ENCODE data around the gene WFIKKN2.
"Not testable (repeated sequence)": the region's sequence is repeated elsewhere in the genome, so short reads cannot be mapped to it uniquely, and the experiment has no call there.

WFIKKN2 gene

GRCh38 chr17:50835301-50836234, at the start of gene WFIKKN2:
Gene WFIKKN2 (plus strand): TSS chr17:50835586. CDS start chr17:50835938, 352 bp downstream.
- no peak for DNase-seq

DNA sequence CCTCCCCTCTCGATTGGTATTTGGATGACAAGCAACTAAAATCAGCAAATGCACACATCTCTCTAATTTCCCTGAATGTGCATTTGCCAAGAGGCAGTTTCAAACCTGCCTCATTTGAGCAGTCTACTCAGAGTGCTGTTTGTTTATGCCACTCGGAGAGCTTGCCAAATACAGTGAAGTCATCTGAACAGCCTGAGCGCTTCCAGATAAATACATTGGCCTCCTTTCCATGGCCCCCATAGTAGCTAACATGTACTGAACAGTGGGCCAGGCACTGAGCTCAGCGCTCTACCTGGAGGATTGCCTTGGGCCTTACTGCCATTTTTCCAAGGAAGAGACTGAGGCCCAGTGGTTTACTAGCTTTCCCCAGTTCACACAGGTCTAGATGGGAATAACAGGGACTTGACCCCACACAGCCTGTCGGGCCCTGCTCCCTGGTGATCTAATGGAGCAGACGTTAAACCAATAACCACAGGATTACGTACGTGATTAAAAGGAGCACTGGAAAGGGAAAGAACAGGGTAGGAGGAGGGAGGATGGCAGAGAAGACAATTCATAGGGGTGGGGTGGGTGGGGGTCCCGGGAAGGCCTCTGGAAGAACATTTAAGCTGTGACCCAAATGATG, 49.3 kb upstream of the WFIKKN2 start:
- no peak for DNase-seq

- DNase-seq, result no peak
Observed at GRCh38 chr17:50787106-50787505, 48.3 kb upstream of the WFIKKN2 start.

DNA sequence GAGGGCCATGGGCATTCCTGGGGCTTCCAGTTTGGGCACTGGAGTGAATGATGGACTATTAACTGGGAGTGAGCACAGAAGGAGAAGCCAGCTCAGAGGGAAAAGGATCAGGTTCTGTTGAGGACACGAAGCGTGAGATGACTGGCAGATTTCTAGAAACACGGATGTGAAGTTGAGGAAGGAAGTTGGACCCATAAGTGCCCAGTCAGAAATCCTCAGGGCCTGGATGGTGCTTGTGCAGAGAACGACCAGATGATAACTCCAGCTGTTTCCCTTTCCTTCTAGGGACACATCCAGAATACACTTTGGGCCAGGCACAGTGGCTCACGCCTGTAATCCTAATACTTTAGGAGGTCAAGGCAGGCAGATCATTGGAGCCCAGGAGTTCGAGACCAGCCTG, 44.8 kb upstream of the WFIKKN2 start:
- DNase-seq, result no peak

DNA sequence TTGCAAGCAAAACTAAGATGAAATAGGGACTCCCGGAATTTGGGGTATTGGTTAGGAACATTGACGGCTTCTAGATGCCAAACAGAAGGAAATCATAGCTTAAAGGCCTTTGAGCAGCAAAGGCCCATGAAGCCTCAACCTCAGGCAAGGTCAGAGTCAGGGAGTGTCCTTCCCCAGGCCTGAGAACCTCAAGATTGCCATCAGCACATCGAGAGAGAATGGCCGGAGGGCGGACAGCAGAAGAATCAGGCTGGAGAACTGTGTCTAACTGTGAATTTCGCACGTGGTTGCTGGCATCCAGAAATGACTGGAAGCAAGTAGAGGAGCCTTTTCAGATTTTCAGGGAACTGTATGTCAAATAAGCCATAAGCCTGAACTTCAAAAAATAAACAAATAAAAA, 43.3 kb upstream of the WFIKKN2 start:
- DNase-seq, result no peak

DNA sequence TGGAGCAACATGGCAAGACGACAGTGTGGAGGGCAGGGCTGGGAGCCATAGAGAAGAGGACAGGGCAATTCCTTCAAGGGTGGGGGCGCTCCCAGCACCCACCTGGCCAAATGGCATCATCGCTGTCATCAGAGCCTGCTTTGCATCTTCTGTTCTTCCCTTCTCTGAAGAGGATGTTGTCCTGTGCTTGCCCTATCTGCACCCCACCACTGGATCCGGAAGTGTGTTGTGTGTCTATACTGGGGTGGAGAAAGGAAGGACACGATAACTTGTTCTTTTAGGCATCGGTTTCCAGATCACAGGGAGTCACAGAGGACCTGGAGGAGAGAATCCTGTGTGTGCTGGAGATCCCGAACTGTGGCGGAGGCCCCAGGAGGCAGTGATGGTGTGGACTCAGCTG, 42.4 kb upstream of the WFIKKN2 start:
- DNase-seq, result no peak

- DNase-seq, result no peak
Observed at GRCh38 chr17:50794361-50794760, 41.0 kb upstream of the WFIKKN2 start.

DNA sequence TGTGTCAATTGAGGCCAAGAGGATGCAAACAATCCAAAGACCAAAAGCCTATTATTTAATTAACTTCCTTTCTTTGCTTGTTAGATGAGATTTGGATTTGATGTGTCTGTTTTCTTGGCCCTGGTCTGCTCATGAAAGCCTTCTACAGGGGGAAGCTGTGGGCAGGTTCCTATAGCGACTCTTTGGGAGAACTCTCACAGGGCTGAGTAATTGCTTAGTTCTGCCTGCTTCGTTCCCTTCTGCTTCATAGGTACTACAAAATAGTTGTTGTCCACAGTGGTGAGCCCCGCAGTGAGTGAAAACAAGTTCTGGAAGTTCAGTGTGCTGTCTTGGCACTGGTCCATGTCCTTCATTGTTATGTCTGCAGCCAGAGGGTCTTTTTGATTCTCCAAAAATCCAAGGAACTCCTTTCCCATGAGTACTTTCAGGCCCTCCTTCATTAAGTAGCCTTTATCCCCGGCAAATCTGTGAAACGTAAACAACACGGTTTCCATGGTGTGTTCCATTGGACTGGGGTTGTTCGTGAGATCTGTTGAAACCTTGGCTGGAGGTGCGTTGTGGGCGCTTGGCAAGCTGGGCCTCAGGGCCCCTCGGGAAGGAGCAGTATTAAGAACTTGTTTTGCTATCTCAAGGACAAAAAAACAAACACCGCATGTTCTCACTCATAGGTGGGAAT, 38.1 kb upstream of the WFIKKN2 start:
- DNase-seq, result no peak

DNA sequence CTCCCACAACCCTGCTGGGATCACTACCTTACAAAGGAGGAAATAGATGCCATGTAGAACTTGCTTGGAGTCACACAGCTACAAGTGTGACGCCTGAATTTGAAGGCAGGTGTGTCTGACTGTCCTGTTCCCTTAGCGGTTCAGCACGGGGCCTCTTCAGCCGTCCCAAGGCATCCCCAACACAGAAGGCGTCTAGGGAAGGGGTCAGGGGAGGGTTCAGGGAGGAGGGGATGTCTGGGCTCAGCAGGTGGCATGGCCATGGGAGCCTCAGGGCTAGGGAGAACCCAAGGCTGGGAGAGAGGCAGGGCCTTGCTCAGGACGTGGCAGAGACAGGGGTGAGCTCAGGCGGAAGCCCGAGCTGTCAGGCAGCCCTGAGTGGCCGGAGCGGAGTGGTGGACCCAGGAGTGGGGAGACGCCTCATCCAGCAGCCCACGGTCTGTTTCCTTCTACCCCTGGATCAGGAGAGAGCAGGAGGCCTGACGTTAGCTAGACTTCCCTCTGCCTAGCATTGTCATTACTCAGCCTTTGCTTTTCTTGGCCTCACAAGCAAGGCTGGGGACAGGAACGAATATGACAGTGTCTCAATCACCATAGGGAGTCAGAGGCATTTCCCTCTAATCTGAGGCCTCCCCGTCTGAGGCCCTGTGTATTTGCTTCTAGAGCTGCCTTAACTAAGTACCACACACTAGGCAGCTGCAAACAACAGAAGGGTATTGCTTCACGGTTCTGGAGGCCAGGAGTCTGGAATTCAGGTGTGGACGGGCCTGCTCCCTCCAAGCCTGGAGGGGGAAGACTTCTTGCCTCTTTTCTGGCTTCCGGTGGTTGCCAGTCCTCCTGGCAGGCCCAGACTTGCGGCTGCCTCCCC, 36.7 kb upstream of the WFIKKN2 start:
- DNase-seq, result no peak

DNA sequence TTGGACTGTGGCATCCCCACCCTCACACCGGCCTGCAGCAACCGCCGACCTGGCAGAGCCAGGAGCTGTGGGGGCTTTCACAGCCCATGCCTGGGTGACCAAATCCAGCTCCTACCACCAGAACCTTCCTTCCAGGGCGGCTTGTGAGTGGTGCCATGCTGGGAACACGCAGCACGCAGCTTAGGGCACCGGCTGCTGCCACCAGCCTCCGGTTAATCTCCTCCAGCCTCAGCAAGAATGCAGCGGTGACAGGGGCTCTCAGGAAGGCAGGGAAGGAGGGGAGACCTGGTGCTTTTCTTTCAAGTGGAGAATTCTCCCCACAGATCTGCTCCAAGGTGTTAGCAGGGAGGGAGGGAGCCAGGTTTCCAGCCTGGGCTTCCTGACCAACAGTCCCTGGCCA, 35.8 kb upstream of the WFIKKN2 start:
- no peak for DNase-seq

DNA sequence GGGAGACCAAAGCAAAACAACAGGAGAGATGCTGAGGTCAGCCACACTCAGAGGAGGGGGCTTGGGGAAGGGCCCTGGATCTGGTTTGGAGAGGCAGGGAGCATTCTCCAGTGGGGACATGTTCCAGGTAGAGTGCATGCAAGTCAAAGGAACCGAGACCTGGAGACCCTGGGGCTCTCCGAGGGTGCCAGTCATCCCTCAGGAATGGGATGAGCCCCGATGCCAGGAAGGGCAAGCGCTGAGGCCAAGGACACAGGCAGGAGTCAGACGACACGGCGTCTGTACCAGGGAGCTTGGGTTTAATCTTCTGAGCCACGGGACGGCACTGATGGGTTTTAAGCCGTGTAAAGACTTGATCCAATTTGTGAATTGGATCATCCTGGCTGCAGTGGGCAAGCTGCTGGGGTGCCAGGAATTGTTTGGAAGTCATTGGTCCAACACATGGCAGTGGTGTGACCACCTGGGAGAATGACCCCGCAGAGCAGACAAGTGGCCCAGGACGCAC, 35.1 kb upstream of the WFIKKN2 start:
- DNase-seq, result no peak

DNA sequence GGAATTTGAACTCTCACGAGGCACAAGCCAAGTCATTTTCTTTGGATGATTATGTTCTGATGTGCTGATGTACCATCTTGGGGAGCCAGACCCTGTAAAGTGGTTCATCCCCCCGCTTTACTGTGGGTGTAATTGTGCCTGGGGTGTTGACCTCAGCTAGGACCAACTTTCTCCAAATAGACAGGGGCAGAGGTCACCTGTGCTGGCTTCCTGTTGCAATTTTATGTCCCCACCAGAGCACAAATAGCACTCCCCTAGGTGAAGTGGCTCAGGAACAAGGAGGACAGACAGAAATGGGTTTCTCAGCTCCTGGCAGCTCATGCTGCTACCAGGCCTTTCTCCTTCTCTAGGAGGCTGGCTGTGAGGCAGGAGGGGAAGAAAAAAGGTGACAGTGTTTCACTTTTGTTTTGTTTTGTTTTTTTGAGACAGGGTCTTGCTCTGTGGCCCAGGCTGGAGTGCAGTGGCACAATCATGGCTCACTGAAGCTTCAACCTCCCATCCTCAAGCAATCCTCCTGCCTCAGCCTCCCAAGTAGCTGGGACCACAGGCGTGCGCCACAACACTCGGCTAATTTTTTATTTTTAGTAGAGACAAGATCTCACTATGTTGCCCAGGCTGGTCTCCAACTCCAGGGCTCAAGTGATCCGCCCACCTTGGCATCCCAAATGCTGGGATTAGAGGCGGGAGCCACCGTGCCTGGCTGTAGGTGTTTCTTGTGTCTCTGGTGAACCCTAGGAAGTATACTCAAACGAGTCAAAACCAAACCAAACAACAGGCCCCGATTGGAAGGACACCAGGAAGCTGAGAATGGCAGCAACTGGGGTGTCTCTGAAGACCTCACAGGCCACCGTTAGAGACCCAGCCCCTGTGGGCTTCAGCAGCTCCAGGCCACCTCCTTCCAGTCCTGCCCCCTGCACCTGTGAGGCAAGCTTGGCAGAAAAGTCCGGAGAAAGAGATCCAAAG, 32.5 kb upstream of the WFIKKN2 start:
- DNase-seq, result no peak

GRCh38 chr17:50803676-50804075, 31.7 kb upstream of the WFIKKN2 start:
- DNase-seq, result no peak

- not testable (repeated sequence) for DNase-seq
Observed at GRCh38 chr17:50804749-50805475, 30.5 kb upstream of the WFIKKN2 start.

- DNase-seq, result no peak
Observed at GRCh38 chr17:50805486-50805885, 29.9 kb upstream of the WFIKKN2 start.

GRCh38 chr17:50806141-50806643, 29.2 kb upstream of the WFIKKN2 start:
- no peak for DNase-seq

DNA sequence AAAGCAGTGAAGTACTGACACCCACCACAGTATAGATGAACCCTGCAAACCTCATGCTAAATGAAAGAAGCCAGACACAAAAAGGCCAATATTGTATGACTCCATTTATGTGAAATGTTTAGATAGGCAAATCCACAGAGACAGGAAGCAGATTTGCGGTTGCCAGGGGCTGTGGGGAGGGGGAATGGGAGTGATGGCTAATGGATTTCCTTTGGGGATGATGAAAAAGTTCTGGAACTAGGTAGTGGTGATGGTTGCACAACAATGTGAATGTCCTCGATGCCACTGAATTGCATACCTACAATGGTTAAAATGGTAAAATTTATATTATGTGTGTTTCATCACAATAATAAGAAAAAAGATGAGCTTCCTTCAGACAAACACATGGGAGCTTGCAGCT, 28.4 kb upstream of the WFIKKN2 start:
- DNase-seq, result no peak

GRCh38 chr17:50807675-50808074, 27.7 kb upstream of the WFIKKN2 start:
- DNase-seq, result no peak

DNA sequence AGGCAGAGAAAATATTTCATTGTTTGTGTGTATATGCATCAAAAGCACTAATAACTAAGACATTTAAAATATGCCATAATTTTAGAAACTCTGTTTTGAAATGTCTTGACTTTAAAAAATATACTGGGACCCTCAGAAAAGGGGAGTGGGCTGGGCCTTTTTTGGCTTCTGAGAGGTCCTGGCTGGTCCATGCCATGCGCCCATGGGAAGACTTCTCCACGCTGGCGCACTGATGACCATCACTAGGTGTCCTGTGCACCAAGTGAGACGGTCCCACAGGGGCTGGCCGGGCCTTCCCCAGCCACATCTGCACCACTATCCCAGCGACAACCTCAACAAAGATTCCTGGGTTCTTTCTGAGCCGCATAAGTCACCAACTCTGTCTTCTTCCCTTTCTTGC, 27.0 kb upstream of the WFIKKN2 start:
- DNase-seq, result no peak

DNA sequence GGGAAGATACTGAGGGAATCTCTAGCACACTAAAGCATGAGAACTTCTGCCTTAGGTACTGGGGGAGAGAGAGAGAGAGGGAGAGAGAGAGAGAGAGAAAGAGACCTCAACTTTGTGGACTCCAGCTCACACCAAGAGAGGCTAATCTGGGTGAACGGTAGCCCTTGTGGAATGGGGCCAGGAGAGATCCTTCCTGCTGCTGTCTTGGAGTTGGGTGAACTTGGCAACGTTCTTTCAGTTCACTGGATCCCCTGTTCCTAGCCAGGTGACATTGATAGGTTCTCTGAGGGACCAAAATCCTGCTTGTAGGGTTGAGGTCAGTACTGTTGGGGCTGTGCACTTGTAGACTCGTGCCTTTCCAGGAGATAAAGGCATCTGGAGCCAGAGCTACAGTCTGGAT, 26.5 kb upstream of the WFIKKN2 start:
- no peak for DNase-seq

Measured in activated CD4-positive, CD25-positive, alpha-beta regulatory T cell (primary cell).